ENCODE data around the gene TAC3.

DNA sequence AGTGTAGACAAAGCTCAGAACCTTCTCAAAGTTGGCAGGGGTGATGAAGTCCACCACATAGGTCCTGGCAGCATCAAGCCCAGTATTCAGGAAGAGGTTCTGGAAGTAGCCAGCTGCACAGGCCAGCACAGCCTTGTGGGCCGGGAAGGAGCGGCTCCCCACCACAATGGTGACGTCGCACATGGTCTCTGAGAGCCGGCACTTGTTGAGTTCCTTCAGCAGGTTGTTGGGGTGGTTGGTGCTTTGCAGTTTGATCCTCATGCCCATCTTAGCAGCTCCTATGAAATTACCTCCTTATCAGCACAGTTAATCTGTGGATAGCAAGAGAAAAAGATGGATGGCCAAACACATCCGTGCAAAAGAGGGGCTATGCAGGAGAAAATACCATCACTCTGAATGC is 11.7 kb downstream of the TAC3 start:
- TF ChIP-seq, protein P1, sequence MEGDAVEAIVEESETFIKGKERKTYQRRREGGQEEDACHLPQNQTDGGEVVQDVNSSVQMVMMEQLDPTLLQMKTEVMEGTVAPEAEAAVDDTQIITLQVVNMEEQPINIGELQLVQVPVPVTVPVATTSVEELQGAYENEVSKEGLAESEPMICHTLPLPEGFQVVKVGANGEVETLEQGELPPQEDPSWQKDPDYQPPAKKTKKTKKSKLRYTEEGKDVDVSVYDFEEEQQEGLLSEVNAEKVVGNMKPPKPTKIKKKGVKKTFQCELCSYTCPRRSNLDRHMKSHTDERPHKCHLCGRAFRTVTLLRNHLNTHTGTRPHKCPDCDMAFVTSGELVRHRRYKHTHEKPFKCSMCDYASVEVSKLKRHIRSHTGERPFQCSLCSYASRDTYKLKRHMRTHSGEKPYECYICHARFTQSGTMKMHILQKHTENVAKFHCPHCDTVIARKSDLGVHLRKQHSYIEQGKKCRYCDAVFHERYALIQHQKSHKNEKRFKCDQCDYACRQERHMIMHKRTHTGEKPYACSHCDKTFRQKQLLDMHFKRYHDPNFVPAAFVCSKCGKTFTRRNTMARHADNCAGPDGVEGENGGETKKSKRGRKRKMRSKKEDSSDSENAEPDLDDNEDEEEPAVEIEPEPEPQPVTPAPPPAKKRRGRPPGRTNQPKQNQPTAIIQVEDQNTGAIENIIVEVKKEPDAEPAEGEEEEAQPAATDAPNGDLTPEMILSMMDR (IDR thresholded peaks at IDR 0.05; ENCODE audit: extremely low read depth in 1 of 2, insufficient read depth in 1 of 2, low read depth in 1 of 2, low read length in 2 of 2), result no peak
- no peak for TF ChIP-seq POLR2A (IDR thresholded peaks at IDR 0.05; ENCODE audit: low read depth, low read length)
- no peak for TF ChIP-seq EZH2 (IDR thresholded peaks at IDR 0.05; ENCODE audit: borderline replicate concordance, low read depth, low read length, severe bottlenecking)
- TF ChIP-seq JUN (IDR thresholded peaks at IDR 0.05; ENCODE audit: borderline replicate concordance, insufficient read depth, insufficient read length, low read depth), result no peak

Data from endothelial cell of umbilical vein (primary cell).